GM21447 (cell line): ENCODE results near the gene SLC6A7.
"Not testable (repeated sequence)": the region's sequence is repeated elsewhere in the genome, so short reads cannot be mapped to it uniquely, and the experiment has no call there.

Experiments
- ATAC-seq: cut with Tn5 transposase; IDR thresholded peaks from one replicate; pipeline ENCODE4 v1.9.1; 2021; ENCODE audit not compliant: unreplicated experiment

The SLC6A7 gene

DNA sequence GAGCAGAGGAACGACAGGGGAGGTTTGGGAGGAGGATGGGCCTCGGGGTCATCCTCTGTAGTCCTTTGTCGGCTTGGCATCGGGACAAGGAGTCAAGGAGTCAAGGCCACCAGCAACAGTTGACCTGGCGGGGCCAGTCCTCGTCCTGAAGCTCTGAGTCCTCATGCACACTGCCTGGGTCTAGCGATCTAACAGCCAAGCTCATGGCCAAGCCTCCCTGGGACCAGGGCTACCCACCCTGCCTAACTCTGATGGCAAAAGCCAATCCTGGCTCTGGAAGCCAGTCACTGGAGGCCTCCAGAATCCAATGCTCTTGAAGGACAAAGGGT, 49.9 kb downstream of the SLC6A7 start:
- no peak for ATAC-seq

DNA sequence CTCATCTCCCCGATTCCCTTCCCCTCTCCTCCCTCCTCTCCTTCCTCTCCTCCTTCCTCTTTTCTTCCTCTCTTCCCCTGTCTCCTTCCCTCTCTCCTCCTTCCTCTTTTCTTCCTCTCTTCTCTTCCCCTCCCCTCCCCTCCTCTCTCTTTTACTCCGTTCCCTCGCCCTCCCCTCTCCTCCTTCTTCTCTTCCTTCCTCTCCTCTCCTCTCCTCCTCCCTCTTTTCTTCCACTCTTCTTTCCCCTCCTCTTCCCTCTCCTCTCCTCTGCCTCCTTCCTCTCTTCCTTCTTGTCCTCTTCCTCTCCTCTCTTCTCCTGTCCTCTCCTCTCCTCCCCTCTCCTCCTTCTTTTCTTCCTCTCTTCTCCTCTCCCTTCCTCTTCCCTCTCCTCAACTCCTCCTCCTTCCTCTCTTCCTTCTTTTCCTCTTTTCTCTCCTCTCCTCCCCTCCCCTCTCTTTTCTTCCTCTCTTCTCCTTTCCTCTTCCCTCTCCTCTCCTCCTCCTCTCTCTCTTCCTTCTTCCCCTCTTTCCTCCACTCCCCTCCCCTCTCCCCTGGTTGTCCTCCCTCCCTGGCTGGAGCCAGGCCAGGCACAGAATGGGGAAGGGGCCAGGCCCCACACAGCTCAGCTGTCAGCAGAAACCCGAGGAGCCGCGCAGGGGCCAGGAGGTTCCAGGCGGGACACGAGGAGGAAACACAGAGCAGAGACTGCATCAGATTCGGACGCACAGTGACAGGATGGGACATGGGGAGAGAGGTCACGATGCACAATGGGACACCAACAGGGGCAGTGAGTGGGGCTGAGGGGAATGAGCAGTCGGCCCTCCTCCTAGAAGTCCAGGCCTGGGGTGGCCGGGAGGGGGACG, 51.7 kb downstream of the SLC6A7 start:
- ATAC-seq, result no peak

DNA sequence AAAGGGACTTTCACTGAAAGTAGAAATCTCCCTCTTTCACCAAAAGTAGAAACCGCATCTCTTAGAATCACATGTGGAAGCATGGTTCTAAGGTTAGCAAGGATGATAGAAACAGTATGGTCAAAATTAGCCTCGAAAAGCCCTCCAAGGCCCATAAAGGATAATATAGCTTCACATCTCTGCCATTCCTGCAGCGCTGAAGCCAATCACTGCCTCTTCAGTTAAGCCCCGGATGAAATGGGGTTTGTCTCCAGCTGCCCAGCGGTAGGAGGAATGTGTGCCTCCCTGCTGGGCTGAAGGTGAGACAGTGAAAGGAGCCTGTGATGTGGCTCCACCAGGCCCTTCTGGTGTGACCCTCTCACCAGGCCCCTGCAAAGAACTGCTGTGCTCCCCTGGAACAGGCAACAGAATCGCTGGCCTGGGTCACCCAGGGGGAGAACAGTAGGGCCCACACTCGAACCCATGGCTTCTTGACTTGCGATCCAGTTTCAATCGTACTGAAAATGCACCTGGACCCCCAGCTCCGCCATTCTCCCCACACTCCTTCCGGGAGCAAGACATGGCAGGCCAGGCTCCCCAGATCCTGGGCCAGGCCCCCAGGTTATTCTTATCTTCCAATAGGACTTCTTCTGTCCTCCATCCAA, 52.5 kb downstream of the SLC6A7 start:
- no peak for ATAC-seq

DNA sequence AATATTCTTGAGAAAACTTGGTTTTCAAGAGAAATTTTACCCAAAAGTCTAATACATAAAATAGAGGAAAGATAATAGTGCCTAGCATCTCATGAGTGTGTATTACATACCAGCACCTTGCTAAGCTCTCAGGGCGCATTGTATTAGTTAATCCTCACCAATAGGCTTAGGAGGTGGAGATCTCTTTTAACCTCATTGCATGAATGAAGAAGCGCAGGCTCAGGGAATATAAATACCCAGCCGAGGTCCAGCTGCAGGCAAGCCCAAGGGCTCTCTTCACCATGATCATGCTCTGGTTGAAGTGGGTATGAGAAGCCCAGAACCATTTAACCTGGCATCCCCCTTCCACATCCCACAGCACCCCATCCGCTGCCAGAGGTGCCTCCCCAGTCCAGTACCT, 53.7 kb downstream of the SLC6A7 start:
- no peak for ATAC-seq

DNA sequence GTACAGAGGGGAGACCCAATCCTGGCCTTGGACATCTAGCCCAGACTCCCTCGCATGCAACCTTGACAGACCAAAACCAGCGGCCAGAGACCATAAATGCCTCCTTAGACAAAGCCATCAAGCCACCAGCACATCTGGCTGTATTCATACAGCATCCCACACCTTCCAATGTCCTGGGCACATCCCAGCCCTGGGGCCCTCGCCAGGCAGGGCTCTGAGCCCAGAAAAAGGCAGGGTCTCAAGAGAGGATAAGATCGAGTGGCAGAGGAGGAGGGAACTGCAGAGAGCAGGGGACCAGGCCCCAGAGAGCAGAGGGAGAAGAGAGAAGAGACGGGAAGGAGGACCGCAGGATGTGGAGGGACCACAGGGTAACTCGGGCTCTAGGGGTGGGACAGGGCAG, 54.3 kb downstream of the SLC6A7 start:
- no peak for ATAC-seq

DNA sequence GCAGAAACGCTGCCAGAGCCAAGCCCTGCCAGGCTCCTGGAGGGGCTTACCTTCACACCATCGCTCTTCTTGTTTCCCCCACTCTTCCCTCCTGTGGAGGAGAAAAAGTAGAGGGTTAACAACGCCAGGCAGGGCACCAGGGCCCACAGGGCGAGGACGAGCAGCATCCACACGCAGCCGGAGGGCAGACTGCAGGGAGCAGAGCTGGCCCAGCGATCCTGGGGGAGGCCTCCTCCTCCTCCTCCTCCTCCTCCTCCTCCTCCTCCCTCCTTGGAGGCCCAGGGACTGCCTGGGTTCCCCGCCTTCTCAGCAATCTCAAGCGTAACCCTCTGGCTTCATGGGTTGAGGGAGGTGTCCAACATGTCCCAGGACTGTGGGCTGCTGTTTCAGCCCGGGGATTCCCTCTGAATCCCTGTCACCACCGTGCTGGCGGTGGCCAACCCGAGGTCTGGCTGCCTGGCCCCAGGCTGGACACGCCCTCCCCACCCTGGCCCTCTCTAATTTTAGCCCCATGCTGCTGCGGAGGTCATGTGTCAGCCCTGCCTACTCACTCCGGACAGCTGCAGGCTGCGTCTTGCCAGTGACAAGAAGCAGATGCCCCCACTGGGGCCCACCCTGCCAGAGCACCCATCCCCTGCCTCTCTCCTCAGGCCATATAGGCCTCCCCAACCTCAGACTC, 55.4 kb downstream of the SLC6A7 start:
- no peak for ATAC-seq

DNA sequence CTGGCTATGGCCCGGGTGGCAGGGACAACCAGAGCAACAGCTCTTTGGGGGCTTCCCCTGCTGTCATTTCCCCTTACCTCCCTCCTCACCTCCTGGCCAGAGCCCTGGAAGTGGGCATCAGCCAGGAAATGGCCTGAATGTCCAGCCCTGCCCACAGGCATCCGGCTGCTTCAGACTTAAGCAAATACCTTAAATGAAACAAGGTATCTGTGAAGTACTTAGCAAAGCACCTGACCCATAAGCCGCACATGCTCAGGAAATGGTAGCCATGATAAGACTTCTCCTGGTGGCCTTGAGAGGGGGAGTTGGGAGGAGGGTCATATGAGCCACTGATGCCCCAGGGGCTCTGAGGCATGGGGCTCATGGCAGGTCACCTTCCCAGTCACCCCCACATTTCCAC, 55.9 kb downstream of the SLC6A7 start:
- no peak for ATAC-seq

DNA sequence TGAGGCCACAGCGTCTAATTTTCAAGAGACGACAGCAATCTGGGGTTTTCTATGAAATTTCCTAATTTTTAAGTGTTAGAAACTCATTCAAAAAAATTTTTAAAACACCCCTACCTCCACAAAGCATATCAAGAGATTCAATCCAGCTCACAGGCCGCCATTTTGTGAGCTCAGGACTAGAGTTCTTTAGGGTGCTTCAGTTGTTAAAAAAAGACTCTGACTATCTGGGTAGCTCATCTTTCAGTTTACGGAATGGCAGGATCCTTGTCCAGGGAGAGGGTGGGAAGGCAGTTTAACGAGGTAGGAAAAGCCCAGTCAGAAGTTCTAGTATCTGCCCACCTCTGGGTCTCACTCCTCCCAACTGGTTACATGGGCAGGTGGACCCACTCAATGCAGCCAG, 56.6 kb downstream of the SLC6A7 start:
- ATAC-seq, result no peak

DNA sequence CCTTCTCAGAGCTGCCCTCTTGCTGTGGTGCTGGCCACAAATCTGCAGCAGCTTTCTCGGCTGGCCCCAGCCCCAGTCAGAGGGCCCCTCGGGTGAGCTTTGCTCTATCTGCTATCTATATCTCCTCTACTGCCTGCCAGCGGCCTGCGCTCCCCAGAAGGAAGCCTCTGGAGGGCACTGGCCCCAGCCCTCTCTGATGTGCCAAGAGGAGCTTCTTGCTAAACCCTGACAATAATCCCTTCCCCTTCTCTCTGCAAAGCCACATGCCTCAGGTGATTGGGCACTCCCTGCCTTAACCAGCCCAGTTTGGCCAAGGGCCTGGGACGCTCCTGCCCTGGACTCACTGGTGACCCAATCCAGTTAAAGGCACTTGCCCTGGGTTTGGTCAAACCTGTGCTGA, 57.0 kb downstream of the SLC6A7 start:
- ATAC-seq, result no peak

DNA sequence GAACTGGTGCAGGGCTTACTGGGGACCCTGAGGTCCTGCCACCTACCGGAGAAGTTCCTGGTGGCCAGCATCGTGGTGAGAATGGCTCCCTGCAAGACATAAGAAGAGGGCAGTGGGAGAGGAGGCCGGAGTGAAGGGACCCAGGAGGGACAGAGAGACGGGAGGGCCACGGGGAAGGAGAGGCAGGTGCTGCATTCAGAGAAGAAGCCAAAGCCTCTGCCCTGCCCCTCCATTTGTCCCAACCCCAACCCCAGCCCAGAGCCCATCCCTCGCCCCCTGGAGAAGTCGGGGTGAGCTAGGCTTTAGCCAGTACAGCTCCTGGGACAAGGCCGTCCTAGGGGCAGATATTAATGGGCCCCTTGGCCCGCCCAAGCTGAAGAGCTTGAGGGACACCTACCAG, 57.9 kb downstream of the SLC6A7 start:
- no peak for ATAC-seq

DNA sequence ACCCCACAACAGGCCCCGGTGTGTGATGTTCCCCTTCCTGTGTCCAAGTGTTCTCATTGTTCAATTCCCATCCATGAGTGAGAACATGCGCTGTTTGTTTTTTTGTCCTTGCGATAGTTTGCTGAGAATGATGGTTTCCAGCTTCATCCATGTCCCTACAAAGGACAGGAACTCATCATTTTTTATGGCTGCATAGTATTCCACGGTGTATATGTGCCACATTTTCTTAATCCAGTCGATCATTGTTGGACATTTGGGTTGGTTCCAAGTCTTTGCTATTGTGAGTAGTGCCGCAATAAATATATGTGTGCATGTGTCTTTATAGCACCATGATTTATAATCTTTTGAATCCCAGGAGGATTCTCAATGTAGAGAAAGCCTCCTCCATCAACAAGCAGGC, 58.6 kb downstream of the SLC6A7 start:
- not testable (repeated sequence) for ATAC-seq

DNA sequence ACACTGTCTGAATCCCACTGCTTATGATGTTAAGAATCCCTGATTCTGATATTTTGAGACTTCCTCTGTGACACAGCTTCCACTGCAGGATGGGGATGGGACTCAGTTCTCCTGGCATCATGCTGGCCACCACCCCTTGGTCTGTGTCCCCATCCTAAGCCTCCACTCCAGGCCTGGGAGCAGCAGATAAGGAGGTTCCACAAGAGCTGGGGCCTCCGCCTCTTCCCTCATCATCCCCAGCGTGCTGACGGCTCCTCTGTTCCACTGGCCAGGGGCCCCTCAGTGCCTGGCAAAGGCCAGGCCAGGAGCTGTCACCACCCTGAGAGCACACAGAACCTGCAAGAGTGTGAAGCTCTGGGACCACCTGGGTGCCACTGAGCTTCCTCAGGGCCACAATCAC, 59.1 kb downstream of the SLC6A7 start:
- ATAC-seq, result no peak

DNA sequence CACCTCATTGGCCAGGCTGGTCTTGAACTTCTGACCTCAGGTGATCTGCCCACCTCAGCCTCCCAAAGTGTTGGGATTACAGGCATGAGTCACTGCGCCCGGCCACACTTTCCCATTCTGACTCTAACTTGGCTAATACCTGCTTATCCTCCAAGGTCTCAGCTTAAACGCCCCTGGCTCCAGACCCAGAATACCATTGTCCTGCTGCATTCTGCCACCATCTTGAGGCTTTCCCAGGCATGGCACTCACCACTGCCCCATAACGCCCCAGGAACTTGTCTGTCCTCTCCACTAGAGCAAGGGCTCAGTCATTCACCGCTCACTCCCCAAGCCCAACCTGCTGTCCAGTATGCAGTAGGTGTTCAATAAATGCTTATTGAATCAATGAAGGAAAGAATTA, 59.9 kb downstream of the SLC6A7 start:
- ATAC-seq, result no peak

DNA sequence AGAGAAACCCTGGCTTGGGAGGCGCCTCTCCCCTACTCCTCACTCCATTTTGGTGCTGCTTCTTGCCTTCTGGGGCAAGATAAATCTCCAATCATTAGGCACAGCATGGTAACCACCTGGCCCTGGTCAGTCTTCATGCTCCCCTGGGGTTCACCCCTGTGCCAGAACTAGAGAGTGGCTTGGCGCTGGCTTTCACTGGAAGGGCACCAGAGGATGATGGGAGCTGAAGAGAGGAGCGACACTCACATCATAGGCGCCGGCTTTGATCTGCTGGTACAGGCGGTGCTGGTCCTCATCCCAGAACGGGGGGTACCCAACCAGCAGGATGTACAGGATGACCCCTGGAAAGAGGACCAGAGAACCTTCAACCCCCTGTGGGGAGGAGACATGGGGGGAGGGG, 61.6 kb downstream of the SLC6A7 start:
- no peak for ATAC-seq

DNA sequence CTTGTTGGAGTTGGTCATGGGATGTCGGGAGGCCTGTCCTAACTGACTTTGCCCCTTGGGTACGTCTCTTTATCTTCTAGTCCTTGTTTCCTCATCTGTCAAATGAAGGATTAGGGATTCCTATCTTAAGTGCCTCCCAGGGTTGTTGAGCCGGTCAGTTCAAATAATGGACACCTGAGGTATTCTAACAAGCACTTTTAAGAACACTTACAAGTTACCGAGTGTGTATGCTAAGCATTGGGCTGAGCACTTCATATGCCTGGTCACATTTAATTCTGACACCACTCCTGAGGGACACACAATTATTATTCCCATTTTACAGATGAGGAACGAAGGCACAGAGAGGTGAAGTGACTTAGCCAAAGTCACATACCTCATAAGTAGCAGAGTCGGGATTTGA, 62.6 kb downstream of the SLC6A7 start:
- ATAC-seq, result no peak

DNA sequence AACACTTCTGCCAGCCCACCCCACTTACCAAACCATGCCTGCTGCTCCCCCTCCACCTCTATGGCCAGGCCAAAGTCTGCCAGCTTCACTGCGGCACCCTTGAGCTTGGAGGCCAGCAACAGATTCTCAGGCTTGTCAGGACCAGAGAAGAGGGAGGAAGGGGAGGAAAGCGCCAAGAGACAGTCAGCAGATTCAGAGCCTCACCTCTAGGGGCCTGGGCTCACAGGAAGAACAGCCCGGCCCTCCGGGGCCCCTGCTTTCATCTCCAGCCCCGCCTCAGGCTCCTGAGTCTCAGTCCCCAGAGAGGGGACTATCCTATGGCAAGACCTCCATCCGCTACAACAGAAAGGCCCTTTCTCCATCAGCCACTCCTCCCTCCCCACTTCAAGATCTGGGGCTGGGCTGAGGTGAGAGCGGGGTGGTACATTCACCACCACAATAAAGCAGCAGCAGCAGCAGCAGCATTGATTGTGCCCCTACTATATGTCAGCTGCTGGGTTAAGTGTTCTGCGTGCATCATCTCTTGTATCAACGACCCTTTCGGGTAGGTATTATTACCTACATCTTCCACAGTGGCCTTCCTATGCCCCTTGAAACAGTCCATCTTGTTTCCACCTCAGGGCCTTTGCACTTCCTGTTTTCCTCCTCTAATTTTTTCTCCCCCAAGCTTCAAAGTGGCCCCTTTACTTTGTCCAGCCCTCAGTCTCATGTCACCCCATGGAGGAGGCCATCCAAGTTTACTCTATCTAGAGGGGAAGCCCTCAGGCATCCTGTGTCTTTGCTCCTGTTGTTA, 63.8 kb downstream of the SLC6A7 start:
- ATAC-seq, result no peak

DNA sequence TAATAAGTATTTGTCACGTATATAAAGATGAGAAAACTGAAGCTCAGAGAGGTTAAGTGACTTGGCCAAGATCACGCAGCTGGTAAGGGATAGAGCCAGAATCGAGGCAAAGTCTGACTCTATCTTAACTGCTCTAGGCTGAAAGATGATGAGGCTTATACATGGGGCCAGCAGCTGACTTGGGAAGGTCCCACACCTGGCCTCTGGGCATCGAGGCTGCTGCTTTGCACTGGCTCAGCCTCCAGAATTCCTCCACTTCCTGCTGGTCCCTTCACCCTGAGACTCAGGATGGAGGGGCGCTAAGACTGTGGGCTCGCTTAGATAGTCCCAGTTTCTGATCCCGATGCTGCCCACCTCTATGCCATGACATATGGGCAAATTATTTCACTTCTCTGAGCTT, 64.5 kb downstream of the SLC6A7 start:
- no peak for ATAC-seq

DNA sequence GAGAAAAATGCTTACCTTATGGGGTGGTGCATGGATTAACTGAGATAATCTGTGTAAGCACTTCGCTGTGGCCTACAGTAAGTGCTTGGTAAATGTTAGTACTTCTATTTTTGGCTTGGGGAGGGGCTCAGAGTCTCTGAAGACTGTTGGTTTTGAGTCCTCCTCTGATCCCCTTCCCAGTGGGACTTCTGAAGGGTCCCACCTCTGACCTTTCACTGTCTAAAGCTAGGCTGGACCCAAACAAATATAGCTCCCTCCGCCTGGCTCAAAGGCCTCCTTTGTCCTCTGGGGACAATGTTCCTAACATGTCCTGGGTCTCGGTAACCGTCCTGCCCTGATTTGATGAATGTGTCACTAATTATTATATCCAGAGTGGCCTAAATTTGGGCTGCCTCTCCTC, 64.9 kb downstream of the SLC6A7 start:
- ATAC-seq, result no peak

DNA sequence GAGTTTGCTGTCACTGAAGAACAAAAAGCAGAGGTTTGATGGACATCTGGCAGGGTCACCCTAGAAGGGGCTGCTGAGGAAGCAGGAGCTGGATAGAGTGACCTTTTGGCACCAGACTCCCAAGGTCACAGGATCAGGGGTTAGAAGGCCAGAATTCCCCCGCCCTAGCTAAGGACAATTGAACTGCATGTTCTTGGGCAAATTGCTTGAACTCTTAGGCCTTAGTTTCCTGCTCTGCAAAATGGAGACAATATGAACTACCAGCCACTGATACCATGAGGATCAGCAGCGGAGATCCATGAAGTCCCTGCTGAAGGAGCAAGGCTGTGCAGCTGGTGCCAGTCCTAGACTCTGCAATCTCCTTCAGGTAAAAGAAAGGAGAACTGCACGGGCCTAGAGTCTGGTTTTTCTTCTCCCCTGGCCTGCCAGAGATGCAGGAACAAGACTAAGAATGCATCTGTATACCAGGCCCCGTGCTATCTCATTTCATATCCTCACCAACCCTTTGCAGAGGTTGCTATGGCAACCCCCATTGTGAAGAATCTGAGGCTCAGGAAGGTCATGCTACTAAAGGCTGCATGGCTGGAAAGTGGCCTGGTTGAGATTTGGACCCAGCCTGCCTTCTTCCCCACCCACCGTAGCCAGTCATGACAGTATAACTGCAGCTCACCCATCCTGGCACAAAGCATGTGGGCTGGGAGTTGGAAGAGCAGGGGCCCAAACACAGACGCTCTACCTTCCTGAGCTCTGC, 66.0 kb downstream of the SLC6A7 start:
- ATAC-seq, result no peak

DNA sequence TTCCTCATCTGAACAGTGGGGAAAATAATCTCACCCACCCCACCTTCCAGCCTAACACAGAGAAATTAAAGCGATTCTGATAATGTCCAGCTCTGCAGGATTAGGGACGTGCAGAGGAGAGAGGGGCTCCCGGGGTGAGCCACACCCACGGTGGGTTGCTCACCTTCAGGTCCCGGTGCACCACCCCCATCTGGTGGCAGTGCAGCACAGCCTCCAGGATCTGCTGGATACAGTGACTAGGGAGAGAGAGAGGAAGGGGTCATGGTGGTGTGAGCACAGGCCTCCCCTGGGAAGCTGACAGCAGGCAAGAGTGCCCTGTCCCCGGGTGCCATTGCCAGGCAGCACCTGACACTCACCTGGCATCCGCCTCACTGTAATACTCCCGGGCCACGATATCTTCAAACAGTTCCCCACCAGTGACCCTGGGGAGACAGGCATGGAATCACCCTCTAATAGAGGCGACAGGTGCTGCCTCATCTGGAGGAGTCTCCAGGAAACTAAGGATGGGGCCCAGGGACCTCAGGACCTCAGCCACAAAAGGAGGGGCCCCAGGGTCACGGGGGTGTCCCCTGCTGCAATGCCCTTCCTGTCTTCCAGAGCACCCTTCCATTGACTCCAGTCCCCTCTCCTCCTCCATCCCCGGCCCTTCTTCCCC, 66.7 kb downstream of the SLC6A7 start:
- no peak for ATAC-seq
